Left lung (tissue), 10 donors: ENCODE results near the gene CISD3. TPM values are rescaled to one million over a fixed set of nuclear protein-coding genes. Genes with fewer than 3 reads are reported as not detected.
"Not testable (repeated sequence)": the region's sequence is repeated elsewhere in the genome, so short reads cannot be mapped to it uniquely, and the experiment has no call there.

Source experiments
- ATAC-seq: fragments of 200-7000 bp; cut with Tn5 transposase; one replicate; pipeline ENCODE4 v1.9.1; 2020; ENCODE audit warnings: moderate library complexity
- DNase-seq, 4 donors: peaks; one replicate each; pipeline ENCODE4 v3.0.0-alpha.2; 2013 to 2020
- H3K27ac ChIP-seq, 2 donors: fragments of 200-600 bp; sonication (generic) in 1 of 2; one replicate each; pipeline versions ENCODE4 v1.5.0 to v1.8.0; 2020 to 2021
- H3K27me3 ChIP-seq, 2 donors: fragments of 200-600 bp; sonication (generic) in 1 of 2; one replicate each; pipeline versions ENCODE4 v1.5.0 to v1.8.0; 2020 to 2021
- H3K36me3 ChIP-seq, 2 donors: fragments of 200-600 bp; sonication (generic) in 1 of 2; one replicate each; pipeline versions ENCODE4 v1.5.0 to v1.8.0; 2020 to 2021
- H3K4me1 ChIP-seq, 2 donors: fragments of 200-600 bp; one replicate each; pipeline ENCODE4 v1.8.0; 2021
- H3K4me3 ChIP-seq, 2 donors: fragments of 200-600 bp; sonication (generic) in 1 of 2; one replicate each; pipeline versions ENCODE4 v1.5.0 to v1.8.0; 2020 to 2021; ENCODE audit warnings: mild to moderate bottlenecking in 1 of 2
- H3K9me3 ChIP-seq, 2 donors: fragments of 200-600 bp; sonication (generic) in 1 of 2; one replicate each; pipeline versions ENCODE4 v1.5.0 to v1.8.0; 2020 to 2021
- intact Hi-C, 2 donors: fragments of 100-400 bp; cut with DNase I; formaldehyde crosslinking; loops; one replicate each; pipeline versions ENCODE4 v1.11.2 to v1.14.2; 2022
- polyA plus RNA-seq, 6 donors: library from polyadenylated mRNA; unstranded; fragments of 120-200 nt; gene quantifications; one replicate each; pipeline ENCODE4 v1.2.1, GENCODE V29; 2013; ENCODE audit not compliant: insufficient read length in 6 of 6
- total RNA-seq, 2 donors: library from RNA; stranded (reverse); fragmentation: NEBNext Ultra II Directional; extraction: Animal tissue kit (Norgen Biotek cat#: 25700); gene quantifications; one replicate each; pipeline ENCODE4 v1.2.1, GENCODE V29; 2021
- TF ChIP-seq, protein P1 (sequence below), 2 donors: fragments of 200-600 bp; sonication (generic) in 1 of 2; IDR thresholded peaks; one replicate each; pipeline versions ENCODE4 v1.5.0 to v1.8.0; 2021; ENCODE audit warnings: antibody characterized with exemption in 2 of 2
- donor health status: DM: no; HTN: yes; CAD: no.
- donor health status: DM: no; HTN: no; CAD: no.

Gene CISD3
- total and polyA plus RNA-seq, 8 donors = 8.6 to 49.2 (median 14.5) TPM

DNA sequence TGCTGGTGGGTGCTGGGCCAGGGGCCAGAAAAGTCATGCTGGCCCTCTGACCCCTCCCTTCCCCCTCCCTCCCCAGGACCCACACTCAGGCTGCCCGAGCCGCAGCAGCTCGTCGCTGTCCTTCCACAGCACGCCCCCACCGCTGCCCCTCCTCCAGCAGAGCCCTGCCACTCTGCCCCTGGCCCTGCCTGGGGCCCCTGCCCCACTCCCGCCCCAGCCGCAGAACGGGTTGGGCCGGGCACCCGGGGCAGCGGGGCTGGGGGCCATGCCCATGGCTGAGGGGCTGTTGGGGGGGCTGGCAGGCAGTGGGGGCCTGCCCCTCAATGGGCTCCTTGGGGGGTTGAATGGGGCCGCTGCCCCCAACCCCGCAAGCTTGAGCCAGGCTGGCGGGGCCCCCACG is 8.3 kb upstream of the CISD3 start:
- DNase-seq (no peak), ATAC-seq (no peak)
- Histone ChIP-seq H3K9me3 (no peaks in the 10 kb centered on the region), H3K27me3 (no peaks in the 10 kb centered on the region), H3K27ac (no peak overlapping the region), H3K36me3 (peaks cover 0 to 89% of the 10 kb centered on the region in 2 donors), H3K4me1 (peaks cover 0 to 4% of the 10 kb centered on the region in 2 donors), H3K4me3 (no peak overlapping the region)
- intact Hi-C loops = no loop called here
- TF ChIP-seq, protein P1, sequence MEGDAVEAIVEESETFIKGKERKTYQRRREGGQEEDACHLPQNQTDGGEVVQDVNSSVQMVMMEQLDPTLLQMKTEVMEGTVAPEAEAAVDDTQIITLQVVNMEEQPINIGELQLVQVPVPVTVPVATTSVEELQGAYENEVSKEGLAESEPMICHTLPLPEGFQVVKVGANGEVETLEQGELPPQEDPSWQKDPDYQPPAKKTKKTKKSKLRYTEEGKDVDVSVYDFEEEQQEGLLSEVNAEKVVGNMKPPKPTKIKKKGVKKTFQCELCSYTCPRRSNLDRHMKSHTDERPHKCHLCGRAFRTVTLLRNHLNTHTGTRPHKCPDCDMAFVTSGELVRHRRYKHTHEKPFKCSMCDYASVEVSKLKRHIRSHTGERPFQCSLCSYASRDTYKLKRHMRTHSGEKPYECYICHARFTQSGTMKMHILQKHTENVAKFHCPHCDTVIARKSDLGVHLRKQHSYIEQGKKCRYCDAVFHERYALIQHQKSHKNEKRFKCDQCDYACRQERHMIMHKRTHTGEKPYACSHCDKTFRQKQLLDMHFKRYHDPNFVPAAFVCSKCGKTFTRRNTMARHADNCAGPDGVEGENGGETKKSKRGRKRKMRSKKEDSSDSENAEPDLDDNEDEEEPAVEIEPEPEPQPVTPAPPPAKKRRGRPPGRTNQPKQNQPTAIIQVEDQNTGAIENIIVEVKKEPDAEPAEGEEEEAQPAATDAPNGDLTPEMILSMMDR (IDR thresholded peaks at IDR 0.05) = no peak

DNA sequence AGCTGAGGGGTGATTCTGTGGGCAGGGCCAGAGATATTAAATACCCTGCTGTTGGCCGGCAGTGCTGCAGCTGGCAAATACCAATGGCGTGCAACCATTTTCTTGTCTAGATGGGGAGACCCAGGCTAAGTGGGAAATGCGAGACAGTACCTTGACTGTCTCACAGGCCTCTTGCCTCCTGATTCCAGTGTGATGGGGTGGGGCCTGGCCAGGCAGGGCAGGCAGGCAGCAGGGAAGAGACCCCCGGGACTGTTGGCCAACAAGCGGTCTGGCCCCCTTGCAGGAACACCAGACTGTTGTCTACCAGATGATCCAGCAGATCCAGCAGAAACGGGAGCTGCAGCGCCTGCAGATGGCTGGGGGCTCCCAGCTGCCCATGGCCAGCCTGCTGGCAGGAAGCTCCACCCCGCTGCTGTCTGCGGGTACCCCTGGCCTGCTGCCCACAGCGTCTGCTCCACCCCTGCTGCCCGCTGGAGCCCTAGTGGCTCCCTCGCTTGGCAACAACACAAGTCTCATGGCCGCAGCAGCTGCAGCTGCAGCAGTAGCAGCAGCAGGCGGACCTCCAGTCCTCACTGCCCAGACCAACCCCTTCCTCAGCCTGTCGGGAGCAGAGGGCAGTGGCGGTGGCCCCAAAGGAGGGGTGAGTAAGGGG is 5.7 kb upstream of the CISD3 start:
- H3K9me3 ChIP-seq = no peaks in the 10 kb centered on the region
- H3K27ac ChIP-seq = peak overlapping the region in 1 of 2 donors; percentile 30
- ATAC-seq (peak; percentile 4), DNase-seq (no peak)
- peaks cover 0 to 28% of the 10 kb centered on the region in 2 donors for H3K4me1 ChIP-seq
- H3K4me3 ChIP-seq = no peak overlapping the region
- TF ChIP-seq, protein P1 (IDR thresholded peaks at IDR 0.05) = no peak
- intact Hi-C loops = no loop called here
- peaks cover 0 to 63% of the 10 kb centered on the region in 2 donors for H3K36me3 ChIP-seq
- no peaks in the 10 kb centered on the region for H3K27me3 ChIP-seq

DNA sequence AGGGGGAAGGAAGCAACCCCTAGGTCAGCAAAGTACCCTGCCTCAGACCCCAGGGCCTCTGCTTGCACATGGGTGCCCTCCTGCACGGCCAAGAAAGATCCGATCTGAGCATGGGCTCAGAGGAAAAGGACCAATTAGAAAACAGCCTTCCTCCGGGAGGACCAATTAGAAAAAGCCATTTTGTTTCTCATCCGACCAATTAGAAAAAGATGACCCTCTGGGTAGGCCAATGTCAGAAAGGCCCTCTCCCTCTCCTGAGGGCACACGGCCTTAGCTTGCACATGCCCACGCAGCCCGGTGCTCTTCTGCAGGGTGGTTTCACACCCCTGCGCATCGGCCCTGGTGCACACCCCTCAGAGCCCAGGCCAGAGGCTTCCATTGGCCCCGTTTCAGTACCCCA is 5.1 kb upstream of the CISD3 start:
- no peaks in the 10 kb centered on the region for H3K27me3 ChIP-seq
- no peak for ATAC-seq
- H3K27ac ChIP-seq = no peak overlapping the region
- intact Hi-C loops = no loop called here
- DNase-seq = no peak
- no peak overlapping the region for H3K4me3 ChIP-seq
- TF ChIP-seq, protein P1 (IDR thresholded peaks at IDR 0.05) = no peak
- H3K36me3 ChIP-seq = peaks cover 0 to 57% of the 10 kb centered on the region in 2 donors
- H3K4me1 ChIP-seq = peaks cover 0 to 32% of the 10 kb centered on the region in 2 donors
- no peaks in the 10 kb centered on the region for H3K9me3 ChIP-seq

DNA sequence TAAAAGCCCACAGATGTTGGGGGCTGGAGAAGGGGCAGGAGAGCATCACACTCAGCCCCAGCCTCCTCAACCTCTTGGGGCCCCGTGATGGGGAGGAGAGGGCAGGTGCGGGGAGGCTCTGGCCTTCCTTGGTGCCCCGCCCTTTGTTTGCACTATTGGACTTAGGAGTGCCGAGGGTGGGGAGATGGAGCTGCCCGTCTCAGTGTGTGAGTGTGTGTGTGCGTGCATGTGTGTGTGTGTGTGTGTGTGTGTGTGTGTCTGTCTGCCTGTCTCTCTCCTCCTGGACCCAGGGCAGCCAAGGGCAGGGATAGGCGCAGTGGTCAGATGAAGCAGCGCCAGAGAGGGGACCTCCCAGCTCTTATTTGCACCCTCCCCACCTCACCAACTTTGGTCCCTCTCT is 4.0 kb upstream of the CISD3 start:
- peaks cover 6 to 40% of the 10 kb centered on the region in 2 donors for H3K4me1 ChIP-seq
- ATAC-seq = peak; percentile 17
- H3K9me3 ChIP-seq, intact Hi-C loops, H3K4me3 ChIP-seq, H3K27me3 ChIP-seq, DNase-seq, H3K27ac ChIP-seq: not testable (repeated sequence)
- peaks cover 0 to 46% of the 10 kb centered on the region in 2 donors for H3K36me3 ChIP-seq

DNA sequence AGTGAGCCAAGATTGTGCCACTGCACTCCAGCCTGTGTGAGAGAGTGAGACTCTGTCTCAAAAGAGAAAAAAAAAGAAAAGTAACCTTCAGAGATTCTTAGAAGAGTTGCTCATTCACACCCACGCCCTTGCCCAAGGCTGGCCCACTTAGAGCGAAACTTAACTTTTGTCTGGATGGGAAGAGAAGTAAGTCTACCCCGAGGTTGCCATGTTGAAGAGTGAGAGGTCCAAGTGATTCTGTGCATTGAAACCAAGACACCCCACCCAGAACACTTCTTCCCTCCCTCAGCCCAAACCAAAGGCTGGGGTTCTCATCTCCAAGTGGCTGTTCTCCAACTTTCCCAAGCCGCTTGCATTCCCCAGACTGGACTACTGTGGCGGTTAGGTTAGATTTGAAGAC is 2.4 kb upstream of the CISD3 start:
- H3K36me3 ChIP-seq = peaks cover 0 to 30% of the 10 kb centered on the region in 2 donors
- peaks cover 18 to 54% of the 10 kb centered on the region in 2 donors for H3K4me1 ChIP-seq
- peak overlapping the region in 1 of 2 donors; percentile 85 for H3K27ac ChIP-seq
- no peak for DNase-seq
- intact Hi-C loops = no loop called here
- H3K9me3 ChIP-seq = no peaks in the 10 kb centered on the region
- TF ChIP-seq, protein P1 (IDR thresholded peaks at IDR 0.05) = no peak
- H3K4me3 ChIP-seq = no peak overlapping the region
- H3K27me3 ChIP-seq = no peaks in the 10 kb centered on the region
- ATAC-seq = no peak
